Mesendoderm (in vitro differentiated cells): Measurements from ENCODE around the gene ARSI.

Source experiments
- DNase-seq: peaks from one replicate; pipeline ENCODE4 v3.0.0; 2013
- H2AK5ac ChIP-seq: 2 replicates; pipeline ENCODE4 v1.6.1; 2013; ENCODE audit warnings: low read length, inconsistent platforms
- H2BK120ac ChIP-seq: 2 replicates; pipeline ENCODE4 v1.6.1; 2013; ENCODE audit warnings: low read depth, mild to moderate bottlenecking, low read length, moderate library complexity, mixed read lengths
- H2BK15ac ChIP-seq: replicated peaks from 2 replicates; pipeline ENCODE4 v1.6.1; 2013; ENCODE audit warnings: low read depth, mild to moderate bottlenecking, moderate library complexity
- H2BK5ac ChIP-seq: 2 replicates; pipeline ENCODE4 v1.6.1; 2013; ENCODE audit warnings: low read length, inconsistent platforms
- H3K18ac ChIP-seq: 2 replicates; pipeline ENCODE4 v1.6.1; 2013; ENCODE audit warnings: mild to moderate bottlenecking, low read length, mixed read lengths
- H3K23ac ChIP-seq: one replicate; pipeline ENCODE4 v1.6.1; 2013; ENCODE audit warnings: low read length
- H3K27ac ChIP-seq: 2 replicates; pipeline ENCODE4 v1.5.1; 2013; ENCODE audit warnings: low read depth, mild to moderate bottlenecking, inconsistent platforms, low read length, moderate library complexity
- H3K27me3 ChIP-seq: 2 replicates; pipeline ENCODE4 v1.6.1; 2013; ENCODE audit warnings: low read length, control low read depth, mild to moderate bottlenecking, inconsistent platforms; ENCODE audit not compliant: insufficient read depth, poor library complexity
- H3K36me3 ChIP-seq: 2 replicates; pipeline ENCODE4 v1.6.1; 2013; ENCODE audit warnings: low read length, inconsistent platforms; ENCODE audit not compliant: control insufficient read depth, insufficient read depth
- H3K4ac ChIP-seq: one replicate; pipeline ENCODE4 v1.6.1; 2013; ENCODE audit warnings: low read depth, mild to moderate bottlenecking, low read length, moderate library complexity
- H3K4me1 ChIP-seq: 2 replicates; pipeline ENCODE4 v1.6.1; 2013; ENCODE audit warnings: low read depth, low read length, inconsistent platforms; ENCODE audit not compliant: control insufficient read depth
- H3K4me2 ChIP-seq: 2 replicates; pipeline ENCODE4 v1.6.1; 2013; ENCODE audit warnings: low read length
- H3K4me3 ChIP-seq: 2 replicates; pipeline ENCODE4 v1.5.1; 2013; ENCODE audit warnings: mild to moderate bottlenecking, low read length
- H3K56ac ChIP-seq: one replicate; pipeline ENCODE4 v1.6.1; 2013; ENCODE audit warnings: low read length
- H3K79me1 ChIP-seq: 2 replicates; pipeline ENCODE4 v1.6.1; 2013; ENCODE audit warnings: low read length, inconsistent platforms
- H3K79me2 ChIP-seq: 2 replicates; pipeline ENCODE4 v1.6.1; 2013; ENCODE audit warnings: mild to moderate bottlenecking, low read length; ENCODE audit not compliant: control insufficient read depth, insufficient read depth
- H3K9ac ChIP-seq: 2 replicates; pipeline ENCODE4 v1.6.1; 2013; ENCODE audit warnings: low read length, inconsistent platforms
- H4K5ac ChIP-seq: one replicate; pipeline ENCODE4 v1.6.1; 2013; ENCODE audit warnings: low read length
- H4K8ac ChIP-seq: one replicate; pipeline ENCODE4 v1.6.1; 2013; ENCODE audit warnings: low read depth, mild to moderate bottlenecking, control low read depth, low read length, moderate library complexity
- WGBS: extraction: QIAGEN DNeasy Blood & Tissue Kit; methylation state at CpG from one replicate; pipeline ENCODE4 v1.1.7; 2013; ENCODE audit warnings: low lambda C conversion rate, missing lambda C conversion rate; ENCODE audit not compliant: insufficient coverage; ENCODE audit errors: extremely low coverage; 5-methylcytosine and 5-hydroxymethylcytosine counted together

Gene ARSI

DNA sequence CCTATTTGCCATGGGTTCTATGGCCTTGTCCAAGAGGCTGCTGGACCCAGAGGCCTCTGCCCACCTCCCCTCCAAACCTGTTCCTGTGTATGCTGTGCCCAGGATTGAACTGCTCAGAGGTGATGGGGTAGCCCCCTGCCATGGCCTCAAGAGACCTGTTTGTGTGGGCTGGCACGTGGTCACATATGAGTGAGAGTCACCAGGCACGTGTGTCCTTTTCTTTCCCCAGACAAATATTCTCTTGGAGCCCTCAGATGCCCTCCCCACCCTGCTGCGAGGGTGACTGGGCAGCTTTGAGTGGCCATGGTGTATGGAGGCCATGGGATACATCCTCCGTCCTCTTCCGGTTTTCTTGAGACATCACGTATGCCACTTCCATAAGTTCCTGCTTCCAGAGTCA lies 43.9 kb upstream of the ARSI start:
- Histone ChIP-seq H3K9ac (no peak overlapping the region), H3K4me1 (no peaks in the 10 kb centered on the region), H3K4ac (no peak overlapping the region), H3K79me1 (no peaks in the 10 kb centered on the region), H3K23ac (no peak overlapping the region), H3K4me3 (no peak overlapping the region), H4K8ac (no peak overlapping the region), H2BK120ac (no peak overlapping the region), H2AK5ac (no peak overlapping the region), H3K36me3 (no peaks in the 10 kb centered on the region), H3K4me2 (no peak overlapping the region), H4K5ac (no peak overlapping the region), H3K18ac (no peak overlapping the region), H3K56ac (no peak overlapping the region), H3K27me3 (no peaks in the 10 kb centered on the region), H2BK5ac (no peak overlapping the region), H2BK15ac (no peak overlapping the region), H3K79me2 (no peaks in the 10 kb centered on the region), H3K27ac (no peak overlapping the region)
- WGBS, result no CpG with 5 or more reads among the region's 6 CpGs
- DNase-seq, result no peak

DNA sequence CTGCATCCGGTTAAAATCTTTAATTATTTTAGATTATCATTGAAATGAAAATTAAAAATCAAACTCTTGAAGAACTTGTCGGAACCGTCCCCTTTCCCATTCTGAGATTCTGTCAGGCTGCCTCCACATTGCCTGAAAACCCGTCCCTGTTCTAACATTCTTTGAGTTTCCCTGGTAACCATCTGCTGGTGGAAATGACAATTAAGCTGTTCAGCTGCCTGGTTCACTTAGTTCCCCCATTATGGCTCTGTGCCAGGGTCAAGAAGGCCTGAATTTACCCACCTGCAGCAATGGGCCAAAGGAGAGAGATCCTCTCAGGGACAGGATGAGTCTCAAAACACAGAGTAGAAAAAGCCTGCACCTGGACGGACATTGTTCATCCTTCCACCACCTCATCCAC lies 43.0 kb upstream of the ARSI start:
- no peak overlapping the region for H3K18ac ChIP-seq
- H3K56ac ChIP-seq, result no peak overlapping the region
- H3K4me1 ChIP-seq, result no peaks in the 10 kb centered on the region
- H3K27me3 ChIP-seq, result no peaks in the 10 kb centered on the region
- WGBS, result no CpG with 5 or more reads among the region's 5 CpGs
- H4K5ac ChIP-seq, result no peak overlapping the region
- H2BK5ac ChIP-seq, result no peak overlapping the region
- no peak overlapping the region for H3K9ac ChIP-seq
- H3K4me3 ChIP-seq, result no peak overlapping the region
- no peaks in the 10 kb centered on the region for H3K36me3 ChIP-seq
- no peak overlapping the region for H3K23ac ChIP-seq
- H3K79me2 ChIP-seq, result no peaks in the 10 kb centered on the region
- no peak overlapping the region for H4K8ac ChIP-seq
- no peak overlapping the region for H2BK15ac ChIP-seq
- no peak overlapping the region for H3K27ac ChIP-seq
- no peak overlapping the region for H3K4ac ChIP-seq
- H3K79me1 ChIP-seq, result no peaks in the 10 kb centered on the region
- no peak overlapping the region for H3K4me2 ChIP-seq
- no peak overlapping the region for H2BK120ac ChIP-seq
- no peak overlapping the region for H2AK5ac ChIP-seq
- DNase-seq, result no peak

DNA sequence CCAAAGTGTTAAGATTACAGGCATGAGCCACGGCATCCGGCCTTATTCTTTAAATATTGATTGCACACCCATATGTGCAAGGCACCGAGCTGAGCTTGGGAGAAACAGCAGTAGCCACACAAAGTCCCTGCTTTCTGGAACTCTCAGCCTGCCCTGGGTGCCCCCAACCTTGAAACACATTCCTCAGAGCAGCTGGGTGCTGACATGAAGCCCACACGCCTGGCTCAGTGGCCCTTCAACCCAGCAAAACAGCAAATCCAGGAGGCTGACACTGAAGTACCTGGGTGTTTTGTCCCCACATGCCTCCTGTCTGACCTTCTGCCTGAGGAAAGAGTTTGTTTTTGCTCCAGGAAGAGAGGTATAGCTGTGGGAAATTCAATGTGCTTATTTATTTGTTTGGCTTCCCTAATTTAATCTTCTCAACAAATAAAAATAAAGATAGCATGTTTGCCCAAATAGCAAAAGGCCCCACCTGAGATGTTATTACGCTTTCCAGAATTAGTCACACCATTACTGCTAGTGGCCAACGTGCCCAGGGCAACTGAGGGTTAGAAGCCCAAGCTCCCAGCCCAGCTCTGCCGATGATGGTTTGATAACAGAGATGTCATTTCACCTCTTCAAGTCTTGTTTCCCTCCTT lies 41.4 kb upstream of the ARSI start:
- Histone ChIP-seq H3K4ac (no peak overlapping the region), H2AK5ac (no peak overlapping the region), H3K23ac (no peak overlapping the region), H4K8ac (no peak overlapping the region), H3K4me3 (no peak overlapping the region), H3K79me1 (no peaks in the 10 kb centered on the region), H3K4me1 (no peaks in the 10 kb centered on the region), H3K56ac (no peak overlapping the region), H3K79me2 (no peaks in the 10 kb centered on the region), H3K27ac (no peak overlapping the region), H3K18ac (no peak overlapping the region), H4K5ac (no peak overlapping the region), H2BK5ac (no peak overlapping the region), H3K4me2 (no peak overlapping the region), H3K27me3 (no peaks in the 10 kb centered on the region), H2BK120ac (no peak overlapping the region), H2BK15ac (no peak overlapping the region), H3K9ac (no peak overlapping the region), H3K36me3 (no peaks in the 10 kb centered on the region)
- no CpG with 5 or more reads among the region's 7 CpGs for WGBS
- DNase-seq, result no peak

DNA sequence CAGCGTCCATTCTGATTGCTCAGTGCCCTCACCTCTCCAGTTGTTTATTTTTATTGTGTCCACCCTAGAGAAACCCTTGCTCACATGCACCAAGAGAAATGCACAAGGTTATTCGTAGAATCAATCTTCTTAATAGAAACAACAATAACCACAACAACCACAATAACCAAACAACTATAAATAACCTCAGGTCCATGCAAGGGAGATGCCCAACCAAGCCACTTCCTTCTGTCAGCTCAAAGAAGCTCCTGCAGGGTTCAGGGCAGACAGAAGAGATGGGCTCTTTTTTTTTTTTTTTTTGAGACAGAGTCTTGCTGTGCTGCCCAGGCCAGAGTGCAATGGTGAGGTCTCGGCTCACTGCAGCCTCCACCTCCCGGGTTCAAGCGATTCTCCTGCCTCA lies 39.9 kb upstream of the ARSI start:
- no peaks in the 10 kb centered on the region for H3K4me1 ChIP-seq
- no peak for DNase-seq
- H2BK15ac ChIP-seq, result no peak overlapping the region
- H3K18ac ChIP-seq, result no peak overlapping the region
- WGBS, result no CpG with 5 or more reads among the region's 5 CpGs
- no peak overlapping the region for H2AK5ac ChIP-seq
- H4K5ac ChIP-seq, result no peak overlapping the region
- H3K27me3 ChIP-seq, result no peaks in the 10 kb centered on the region
- no peak overlapping the region for H3K23ac ChIP-seq
- H3K4ac ChIP-seq, result no peak overlapping the region
- no peak overlapping the region for H3K56ac ChIP-seq
- H2BK5ac ChIP-seq, result no peak overlapping the region
- no peak overlapping the region for H3K4me2 ChIP-seq
- H3K79me1 ChIP-seq, result no peaks in the 10 kb centered on the region
- H3K4me3 ChIP-seq, result no peak overlapping the region
- H3K9ac ChIP-seq, result no peak overlapping the region
- no peaks in the 10 kb centered on the region for H3K36me3 ChIP-seq
- no peak overlapping the region for H3K27ac ChIP-seq
- H2BK120ac ChIP-seq, result no peak overlapping the region
- no peaks in the 10 kb centered on the region for H3K79me2 ChIP-seq
- no peak overlapping the region for H4K8ac ChIP-seq

DNA sequence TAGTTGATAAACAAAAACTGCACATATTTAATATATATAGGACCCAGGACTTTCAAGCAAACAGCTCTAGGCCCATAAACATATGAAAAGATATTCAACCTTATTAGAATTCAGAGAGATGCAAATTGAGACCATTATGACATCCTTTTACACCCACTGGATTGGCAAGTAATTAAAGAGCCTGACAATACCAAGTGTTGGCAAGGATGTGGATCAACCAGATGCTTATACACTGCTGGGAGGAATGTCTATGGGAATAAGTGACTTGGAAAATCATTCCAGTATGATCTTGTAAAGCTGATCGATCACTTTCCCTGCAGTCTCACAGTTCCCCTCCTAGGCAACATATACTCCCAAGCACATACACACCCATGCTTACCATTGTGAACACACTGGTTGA lies 39.3 kb upstream of the ARSI start:
- no peaks in the 10 kb centered on the region for H3K4me1 ChIP-seq
- no peak overlapping the region for H3K23ac ChIP-seq
- no peak overlapping the region for H3K9ac ChIP-seq
- H3K56ac ChIP-seq, result no peak overlapping the region
- no peak overlapping the region for H2BK120ac ChIP-seq
- H4K5ac ChIP-seq, result no peak overlapping the region
- no peaks in the 10 kb centered on the region for H3K79me2 ChIP-seq
- H3K27me3 ChIP-seq, result no peaks in the 10 kb centered on the region
- no peak overlapping the region for H3K4me3 ChIP-seq
- H2BK5ac ChIP-seq, result no peak overlapping the region
- no peak overlapping the region for H3K18ac ChIP-seq
- H3K4me2 ChIP-seq, result no peak overlapping the region
- no peak for DNase-seq
- no peak overlapping the region for H3K27ac ChIP-seq
- WGBS, result no CpG with 5 or more reads among the region's 1 CpG
- H3K4ac ChIP-seq, result no peak overlapping the region
- no peak overlapping the region for H2BK15ac ChIP-seq
- H3K79me1 ChIP-seq, result no peaks in the 10 kb centered on the region
- no peak overlapping the region for H2AK5ac ChIP-seq
- no peak overlapping the region for H4K8ac ChIP-seq
- H3K36me3 ChIP-seq, result no peaks in the 10 kb centered on the region

DNA sequence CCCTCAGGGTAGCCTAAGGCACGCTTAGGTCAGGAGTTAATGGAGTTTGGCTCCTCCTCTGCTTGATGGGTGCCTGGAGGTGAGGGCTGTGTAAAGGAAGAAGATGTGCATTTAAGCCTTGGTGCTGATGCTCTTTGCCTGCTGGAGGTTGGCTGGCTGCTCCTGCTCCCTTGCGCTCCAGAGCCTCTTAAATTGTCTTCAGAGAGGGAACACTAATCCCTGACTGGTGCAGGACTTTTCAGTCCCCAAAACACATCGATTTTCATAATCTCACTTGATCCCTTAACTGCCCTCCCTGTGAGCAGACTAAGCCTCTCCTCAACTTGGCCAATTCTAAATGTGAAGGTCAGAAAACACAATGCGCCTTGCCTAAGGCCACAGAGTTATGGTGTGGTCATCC lies 38.6 kb upstream of the ARSI start:
- Histone ChIP-seq H3K18ac (no peak overlapping the region), H2BK15ac (no peak overlapping the region), H4K5ac (no peak overlapping the region), H4K8ac (no peak overlapping the region), H2AK5ac (no peak overlapping the region), H3K4me1 (no peaks in the 10 kb centered on the region), H3K27me3 (no peaks in the 10 kb centered on the region), H3K4ac (no peak overlapping the region), H3K36me3 (no peaks in the 10 kb centered on the region), H3K4me3 (no peak overlapping the region), H3K9ac (no peak overlapping the region), H3K79me2 (no peaks in the 10 kb centered on the region), H2BK120ac (no peak overlapping the region), H3K23ac (no peak overlapping the region), H2BK5ac (no peak overlapping the region), H3K4me2 (no peak overlapping the region), H3K79me1 (no peaks in the 10 kb centered on the region), H3K56ac (no peak overlapping the region), H3K27ac (no peak overlapping the region)
- DNase-seq, result no peak
- WGBS, result no CpG with 5 or more reads among the region's 4 CpGs
